Glomerular visceral epithelial cell (primary cell): ENCODE results near the gene TNNC2.
"Not testable (repeated sequence)": the region's sequence is repeated elsewhere in the genome, so short reads cannot be mapped to it uniquely, and the experiment has no call there.

Experiments used
- DNase-seq: peaks from one replicate; pipeline ENCODE4 v3.0.0-alpha.2; 2016; ENCODE audit errors: extremely low spot score

TNNC2 gene

DNA sequence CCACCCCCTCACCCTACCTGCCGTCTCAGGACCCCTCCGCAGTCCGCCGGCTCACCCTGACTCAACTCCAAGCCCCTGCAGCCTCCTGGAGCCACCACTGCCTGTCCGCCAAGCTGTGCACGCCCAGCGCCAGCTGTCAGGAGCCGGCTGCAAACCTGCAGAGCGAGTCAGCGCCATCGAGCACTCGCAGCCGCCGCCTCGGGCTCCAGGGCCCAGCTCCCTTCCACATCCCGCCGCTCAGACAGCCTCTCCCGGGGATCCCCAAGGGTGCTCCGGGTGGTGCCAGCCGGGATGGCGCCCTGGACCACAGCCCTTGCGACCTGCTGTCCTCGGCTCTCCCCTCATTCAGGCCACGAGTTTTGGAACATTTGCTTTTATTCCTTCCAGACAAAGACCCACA is 4.3 kb downstream of the TNNC2 start:
- peak; percentile 55 for DNase-seq

DNA sequence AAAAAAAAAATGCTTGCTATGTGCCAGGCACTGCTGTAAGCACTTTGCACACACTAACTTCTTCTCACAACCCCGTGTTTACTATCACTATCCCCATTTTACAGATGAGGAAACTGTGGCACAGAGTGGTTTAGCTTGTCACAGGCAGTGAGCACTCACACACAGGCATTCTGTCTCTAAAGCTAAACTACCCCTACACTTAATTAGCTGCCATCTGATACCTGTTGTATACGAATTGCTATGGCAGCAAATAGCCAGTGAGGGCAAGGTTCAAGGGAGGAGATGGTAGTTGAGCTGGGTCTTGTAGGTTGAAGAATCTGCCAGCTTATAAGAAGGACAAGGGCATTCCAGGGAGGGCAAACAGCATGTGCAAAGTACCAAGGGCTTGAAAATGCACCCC is 5.2 kb downstream of the TNNC2 start:
- DNase-seq = no peak

DNA sequence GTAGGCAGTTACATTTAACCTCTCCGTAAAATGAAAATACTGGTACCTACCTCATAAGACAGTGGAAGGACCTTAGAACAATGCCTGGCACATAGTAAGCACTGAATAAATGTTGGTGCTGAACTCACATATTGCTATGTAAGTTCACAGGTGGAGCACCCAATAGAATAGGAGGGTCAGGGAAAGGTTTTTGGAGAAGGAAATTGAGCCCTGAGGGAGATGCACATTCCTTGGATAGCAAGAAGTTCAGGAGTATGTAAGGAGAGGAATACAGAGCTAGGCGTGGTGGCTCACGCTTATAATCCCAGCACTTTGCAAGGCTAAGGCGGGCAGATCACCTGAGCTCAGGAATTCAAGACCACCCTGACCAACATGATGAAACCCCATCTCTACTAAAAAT is 7.6 kb downstream of the TNNC2 start:
- DNase-seq = no peak

DNA sequence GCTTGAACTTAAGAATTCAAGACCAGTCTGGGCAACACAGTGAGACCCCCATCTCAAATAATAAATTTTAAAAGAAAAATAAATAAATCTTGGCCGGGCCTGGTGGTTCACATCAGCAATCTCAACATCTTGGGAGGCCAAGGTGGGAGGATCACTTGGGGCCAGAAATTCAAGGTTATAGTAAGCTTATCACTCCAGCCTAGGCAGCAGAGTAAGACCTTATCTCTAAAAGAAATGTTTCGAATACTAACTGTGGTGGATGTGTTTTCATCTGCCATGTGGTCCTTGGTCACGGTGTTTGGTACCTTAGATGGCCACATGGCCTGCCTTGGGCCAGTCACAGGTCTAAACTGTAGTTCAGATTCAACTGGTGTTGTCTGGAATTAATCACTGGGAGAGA is 8.9 kb downstream of the TNNC2 start:
- DNase-seq = no peak

DNA sequence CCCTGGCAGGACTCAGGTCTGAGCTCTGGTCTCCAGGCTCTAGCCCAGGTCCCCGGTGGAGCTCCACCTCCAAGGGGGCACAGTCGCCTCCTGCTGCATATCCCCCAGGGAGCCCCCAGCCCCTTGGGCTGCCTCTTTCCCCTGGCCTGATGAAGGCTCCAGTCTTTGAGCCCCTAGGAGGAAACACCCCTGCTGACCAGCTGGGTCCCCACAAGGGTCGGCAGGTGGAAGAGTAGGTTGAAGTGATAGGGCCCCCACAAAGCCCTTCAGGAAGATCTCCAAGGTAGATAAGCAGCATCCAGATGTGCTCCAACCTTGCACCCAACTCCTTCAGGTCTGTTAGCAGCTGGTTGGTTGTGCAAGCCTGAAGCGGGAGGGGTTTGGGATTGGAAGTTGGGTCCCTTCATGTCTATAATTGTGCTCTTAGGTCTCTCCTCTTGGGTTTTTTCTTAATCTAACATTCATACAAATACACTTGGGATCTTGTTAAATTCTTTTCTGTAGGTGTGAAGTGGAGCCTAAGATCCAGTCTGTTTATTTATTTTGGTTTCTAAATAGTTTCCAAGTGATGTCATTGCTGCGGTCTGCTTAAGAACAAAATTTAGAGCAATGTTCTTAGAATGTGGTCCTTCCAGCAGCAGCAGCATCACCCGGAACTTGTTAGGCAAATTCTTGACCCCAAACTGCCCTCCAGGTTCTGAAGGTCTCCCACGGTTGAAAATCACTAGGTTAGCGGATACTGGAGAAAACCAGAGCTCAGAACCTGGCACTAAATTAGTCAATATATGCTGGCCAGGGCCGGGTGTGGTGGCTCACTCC is 9.5 kb downstream of the TNNC2 start:
- DNase-seq = peak; percentile 75

DNA sequence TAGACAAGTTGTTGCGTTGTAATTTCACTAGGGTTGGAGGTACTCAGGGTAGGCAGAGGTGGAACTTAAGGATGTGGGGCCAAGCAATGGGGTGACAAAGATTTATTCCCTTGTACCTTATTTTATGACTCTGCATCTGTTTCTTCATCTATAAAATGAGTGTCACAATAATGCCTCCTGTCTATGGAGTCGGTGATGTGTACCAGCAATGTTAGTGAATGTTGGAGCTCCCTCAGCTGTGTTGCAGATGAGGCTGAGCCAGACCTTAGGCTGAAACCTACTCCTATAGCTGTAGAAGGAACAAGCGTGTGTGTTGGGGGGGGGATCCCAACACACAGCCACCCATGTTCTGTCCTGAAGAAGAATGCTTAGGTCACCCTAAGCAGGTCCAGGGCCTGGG is 10.2 kb downstream of the TNNC2 start:
- DNase-seq = no peak

DNA sequence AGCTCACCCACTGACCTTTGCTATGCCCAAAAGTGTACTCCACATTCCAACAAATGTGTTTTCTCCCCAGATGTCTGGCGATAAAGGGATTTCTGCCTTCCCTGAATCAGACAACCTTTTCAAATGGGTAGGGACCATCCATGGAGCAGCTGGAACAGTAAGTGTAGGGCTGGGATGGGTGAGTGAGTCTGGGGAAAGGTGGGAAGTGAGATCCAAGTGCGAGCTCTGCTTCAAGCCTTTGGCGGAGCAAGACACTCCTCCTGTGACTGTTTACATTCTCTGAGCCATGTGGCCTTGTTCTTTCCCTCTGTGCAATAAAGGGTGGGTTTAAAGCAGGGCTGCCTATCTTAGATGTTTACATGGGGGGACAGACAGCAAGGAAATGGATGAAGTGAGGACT is 12.8 kb downstream of the TNNC2 start:
- no peak for DNase-seq

DNA sequence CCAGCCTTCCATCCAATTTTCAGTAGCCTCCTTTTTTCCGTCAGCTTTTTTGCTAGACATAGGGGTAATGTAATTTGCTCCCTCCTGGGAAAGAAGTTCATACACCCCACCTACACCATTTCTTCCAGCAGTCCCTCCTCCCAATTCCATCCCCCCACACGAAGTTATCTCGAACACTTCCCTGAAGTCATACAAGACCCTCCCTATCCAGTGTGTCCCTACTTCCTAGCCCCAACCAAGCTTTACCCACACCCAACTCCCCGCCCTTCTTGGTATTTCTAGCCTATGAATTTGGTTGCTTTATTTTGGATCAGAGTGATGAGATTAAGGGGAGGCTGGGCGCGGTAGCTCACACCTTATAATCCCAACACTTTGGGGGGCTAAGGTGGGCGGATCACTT is 13.6 kb downstream of the TNNC2 start:
- DNase-seq = no peak

DNA sequence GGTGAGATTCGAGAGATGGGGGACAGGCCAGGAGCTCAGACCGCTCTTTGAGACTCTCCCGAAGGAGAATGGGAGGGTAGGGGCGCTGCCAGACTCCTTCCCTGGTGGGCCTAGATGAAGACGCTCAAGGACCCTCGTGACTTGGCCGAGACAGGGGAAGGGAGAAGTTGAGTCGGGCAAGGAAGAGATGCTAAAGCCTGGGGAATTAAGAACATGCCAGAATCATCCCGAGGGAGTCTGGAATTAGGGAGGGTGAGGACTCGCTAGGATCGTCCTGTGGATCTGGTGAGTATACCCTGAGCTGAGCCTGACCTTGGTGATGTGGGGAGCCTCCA is 14.1 kb downstream of the TNNC2 start:
- no peak for DNase-seq

DNA sequence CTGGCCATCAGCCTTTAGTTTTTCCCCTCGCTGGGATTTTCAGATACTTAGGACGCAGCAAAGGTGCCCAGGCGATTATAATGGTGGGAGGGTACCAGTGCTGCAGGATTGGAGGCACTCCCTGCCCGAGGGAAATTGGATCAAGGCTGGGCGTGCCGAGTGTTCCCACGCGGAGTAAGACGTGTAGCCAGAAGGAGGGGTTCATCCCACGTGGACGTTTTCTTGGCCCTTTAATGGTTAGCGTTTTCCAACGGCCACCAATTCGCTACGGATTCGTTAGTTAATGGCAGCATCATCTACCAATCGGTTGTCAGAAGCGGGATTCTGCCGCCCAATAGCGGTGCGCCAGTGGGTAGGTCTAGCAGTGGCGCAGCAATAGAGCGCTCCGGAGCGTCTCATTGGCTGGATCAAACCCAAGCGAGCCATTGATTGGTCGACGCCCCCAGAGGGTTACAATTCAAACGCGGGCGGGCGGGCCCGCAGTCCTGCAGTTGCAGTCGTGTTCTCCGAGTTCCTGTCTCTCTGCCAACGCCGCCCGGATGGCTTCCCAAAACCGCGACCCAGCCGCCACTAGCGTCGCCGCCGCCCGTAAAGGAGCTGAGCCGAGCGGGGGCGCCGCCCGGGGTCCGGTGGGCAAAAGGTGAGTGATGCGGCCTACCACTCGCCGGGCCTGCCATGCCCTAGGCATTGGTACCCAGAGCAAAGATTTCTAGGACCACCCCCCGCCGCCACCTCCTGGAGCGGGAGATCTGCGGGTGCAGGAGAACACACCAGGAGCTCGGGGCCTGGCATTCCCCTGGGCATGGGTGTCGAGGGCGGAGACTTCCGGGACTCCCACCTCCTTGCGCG is 14.7 kb downstream of the TNNC2 start, which contains the start of gene UBE2C:
Gene UBE2C (plus strand): TSS at position 488 of the 849 bp plus-strand sequence. CDS start 52 bp downstream, at position 540.
- peak; percentile 99 for DNase-seq

DNA sequence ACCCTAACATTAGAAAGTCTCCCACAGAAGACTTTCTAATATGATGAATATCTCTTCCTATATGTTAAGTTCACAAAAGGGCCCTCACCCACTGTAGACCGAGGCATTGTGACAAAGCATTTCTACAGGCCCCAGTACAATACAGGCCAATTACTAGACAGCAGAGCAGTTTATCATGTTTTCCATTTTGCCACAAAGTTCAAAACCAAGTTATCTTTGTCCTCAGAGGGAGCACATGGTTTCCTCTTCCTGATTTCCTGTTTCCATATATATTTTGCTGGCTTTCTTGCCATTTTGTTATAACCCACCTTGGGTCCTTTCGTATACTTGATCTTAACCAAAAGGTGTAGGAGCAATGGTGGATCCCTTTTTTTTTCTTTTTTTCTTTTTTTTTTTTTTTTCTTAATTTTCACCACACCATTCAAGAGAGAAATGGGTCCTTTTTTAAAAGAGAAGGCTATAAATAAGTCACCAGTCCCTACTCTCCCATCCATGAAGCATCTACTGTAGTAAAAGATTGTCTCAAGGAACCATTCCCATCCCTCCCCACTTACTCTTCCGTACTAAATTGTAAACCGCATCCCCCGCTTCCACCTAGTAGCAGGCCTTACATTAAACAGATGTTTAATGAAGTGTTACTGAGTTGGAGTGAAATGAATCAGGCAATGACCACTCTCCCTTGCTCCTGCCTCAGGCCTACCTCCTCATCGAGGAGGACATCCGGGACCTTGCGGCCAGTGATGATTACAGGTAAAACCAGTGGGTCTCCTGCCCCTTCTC is 16.7 kb downstream of the TNNC2 start:
- DNase-seq = no peak

DNA sequence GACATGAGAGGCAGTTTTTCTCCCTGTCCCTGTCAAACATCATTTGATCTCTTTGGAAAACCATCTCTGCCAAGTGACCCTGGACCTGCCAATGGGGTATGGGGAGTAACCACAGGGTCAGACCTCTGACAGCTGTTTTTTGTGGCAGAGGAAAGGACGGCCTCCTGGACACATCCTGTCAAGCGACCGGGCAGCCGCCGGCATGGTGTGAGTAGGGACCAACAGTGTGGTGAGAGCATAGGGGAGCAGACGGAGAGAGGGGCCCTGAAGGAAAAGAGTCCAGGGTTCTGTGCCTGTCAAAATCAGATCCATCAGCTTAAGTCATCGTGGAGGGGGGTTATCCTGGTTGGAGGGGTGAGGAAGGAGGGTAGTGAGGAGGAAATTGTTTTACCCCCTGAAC is 25.3 kb downstream of the TNNC2 start:
- no peak for DNase-seq

DNA sequence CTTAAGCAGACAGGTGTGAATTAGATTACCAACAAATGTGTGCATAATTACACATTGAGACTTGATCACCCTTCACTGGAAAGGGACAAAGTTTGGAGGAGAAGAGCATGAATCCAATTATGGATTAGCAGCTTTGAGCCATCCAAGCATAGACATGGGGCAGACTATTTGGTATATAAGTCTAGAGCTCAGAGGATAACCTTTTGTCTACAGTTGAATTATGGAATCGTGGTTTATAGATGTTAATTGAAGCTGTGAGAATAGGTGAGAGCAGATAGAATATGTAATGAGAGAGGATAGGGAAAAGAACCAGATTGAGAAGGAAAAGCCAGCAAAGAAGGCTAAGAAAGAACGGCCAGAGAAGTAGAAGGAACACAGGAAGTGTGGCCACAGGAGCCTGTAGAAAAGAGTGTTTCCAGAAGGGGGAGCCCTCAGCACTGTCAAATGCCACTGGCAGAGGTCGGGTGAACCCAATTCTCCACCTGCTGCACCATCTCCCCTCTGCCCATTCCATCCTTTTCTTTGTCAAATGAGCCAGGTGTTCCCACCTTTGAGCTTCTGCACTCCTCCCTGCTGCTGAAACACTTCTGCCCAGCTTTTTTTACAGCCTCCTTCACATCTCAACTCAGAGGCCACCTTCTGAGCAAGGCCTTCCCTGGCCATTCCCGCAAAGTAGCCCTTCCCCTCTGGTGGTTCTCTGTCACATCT is 28.0 kb downstream of the TNNC2 start:
- DNase-seq = peak; percentile 64

DNA sequence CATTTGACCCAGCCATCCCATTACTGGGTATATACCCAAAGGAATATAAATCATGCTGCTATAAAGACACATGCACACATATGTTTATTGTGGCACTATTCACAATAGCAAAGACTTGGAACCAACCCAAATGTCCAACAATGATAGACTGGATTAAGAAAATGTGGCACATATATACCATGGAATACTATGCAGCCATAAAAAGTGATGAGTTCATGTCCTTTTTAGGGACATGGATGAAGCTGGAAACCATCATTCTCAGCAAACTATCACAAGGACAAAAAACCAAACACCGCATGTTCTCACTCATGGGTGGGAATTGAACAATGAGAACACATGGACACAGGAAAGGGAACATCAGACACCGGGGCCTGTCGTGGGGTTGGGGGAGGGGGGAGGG is 29.2 kb downstream of the TNNC2 start:
- not testable (repeated sequence) for DNase-seq

DNA sequence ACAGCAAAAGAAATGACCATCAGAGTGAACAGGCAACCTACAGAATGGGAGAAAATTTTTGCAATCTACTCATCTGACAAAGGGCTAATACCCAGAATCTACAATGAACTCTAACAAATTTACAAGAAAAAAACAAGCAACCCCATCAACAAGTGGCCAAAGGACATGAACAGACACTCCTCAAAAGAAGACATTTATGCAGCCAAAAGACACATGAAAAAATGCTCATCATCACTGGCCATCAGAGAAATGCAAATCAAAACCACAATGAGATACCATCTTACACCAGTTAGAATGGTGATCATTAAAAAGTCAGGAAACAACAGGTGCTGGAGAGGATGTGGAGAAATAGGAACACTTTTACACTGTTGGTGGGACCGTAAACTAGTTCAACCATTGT is 29.6 kb downstream of the TNNC2 start:
- DNase-seq = not testable (repeated sequence)

DNA sequence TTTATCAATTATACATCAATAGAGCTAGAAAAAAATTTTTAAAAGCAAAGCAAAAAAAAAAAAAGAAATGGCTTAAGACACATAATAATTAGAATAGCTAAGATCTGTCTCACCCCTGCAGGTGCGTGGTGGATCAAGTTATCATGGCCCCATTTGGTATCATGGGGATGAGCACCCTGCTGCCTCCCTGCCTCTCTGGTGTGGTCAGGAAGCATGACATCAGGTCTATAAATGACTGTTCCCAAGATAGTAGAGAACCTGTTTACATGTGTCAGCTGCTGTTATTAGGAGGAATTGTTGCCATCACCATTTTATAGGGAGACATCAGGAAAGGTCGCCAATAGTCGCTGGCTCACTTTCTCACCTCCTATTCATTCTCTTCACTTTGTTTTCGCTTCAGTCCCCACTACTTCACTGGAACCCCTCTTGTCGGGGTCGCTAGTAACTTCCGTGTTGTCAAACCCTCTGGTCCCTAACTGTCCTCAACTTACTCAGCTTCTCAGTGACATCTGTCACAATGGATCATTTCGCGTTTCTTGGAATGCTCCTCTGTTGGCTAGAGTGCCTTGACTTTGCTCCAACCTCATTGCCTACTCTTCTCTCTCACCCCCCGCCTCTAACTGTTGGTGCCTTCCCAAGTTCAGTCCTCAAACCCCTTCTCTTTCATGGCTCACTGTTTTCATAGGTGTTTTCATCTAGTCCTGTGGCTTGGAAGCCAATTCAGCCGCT is 30.6 kb downstream of the TNNC2 start:
- DNase-seq = no peak

DNA sequence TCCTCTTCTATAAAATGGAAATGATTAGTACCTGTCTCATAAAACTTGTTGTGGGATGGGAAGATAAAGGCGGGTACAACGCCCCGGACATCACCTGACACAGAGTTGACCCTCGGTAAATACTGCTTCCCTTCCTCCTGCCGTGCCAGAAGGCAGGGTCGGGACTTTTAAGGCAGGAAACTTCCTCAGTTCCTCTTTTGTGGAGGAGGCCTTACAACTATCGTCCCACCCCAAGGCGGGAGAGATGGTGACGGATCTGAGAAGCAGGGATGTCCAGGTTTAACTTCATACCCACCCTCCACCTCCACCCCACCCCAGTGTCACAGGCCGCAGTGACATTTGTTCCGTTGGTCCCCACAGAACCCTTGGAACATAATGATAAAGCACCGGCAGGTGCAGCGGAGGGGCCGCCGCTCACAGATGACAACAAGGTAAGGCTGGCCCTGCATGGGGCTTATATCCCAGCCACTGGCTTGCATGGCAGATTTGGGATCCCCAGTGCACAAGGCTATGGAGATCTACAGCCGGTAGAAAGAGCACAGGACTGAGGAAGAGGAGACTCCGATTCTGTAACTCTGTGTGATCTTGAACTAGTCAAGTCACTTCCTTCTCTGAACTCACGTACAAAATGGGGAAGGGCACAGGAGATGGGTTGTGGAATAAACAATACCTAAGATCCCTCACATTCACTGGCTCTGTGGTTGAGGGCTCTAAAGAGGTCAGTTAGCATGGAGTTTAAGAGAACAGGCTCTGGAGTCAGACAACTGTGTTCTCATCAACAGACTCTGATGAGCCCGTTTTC is 34.6 kb downstream of the TNNC2 start:
- DNase-seq = no peak

DNA sequence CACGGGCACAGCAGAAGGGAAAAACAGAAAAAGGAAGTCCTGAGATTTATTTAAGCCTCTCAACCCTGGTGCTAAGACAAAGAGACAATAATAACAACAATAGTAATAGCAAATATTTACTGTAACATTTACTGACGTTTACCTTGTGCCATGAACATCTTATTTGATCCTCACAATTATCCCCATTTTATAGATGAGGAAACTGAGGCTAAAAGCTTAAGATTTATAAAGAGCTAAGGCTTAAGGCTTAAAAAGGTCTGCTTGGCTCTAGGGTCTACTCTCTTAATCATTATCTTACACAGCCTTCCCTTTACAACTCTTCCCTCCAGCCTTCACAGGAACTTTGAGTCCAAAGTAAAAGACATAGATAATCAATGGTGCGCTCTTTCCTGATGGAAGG is 38.8 kb downstream of the TNNC2 start:
- DNase-seq = no peak

DNA sequence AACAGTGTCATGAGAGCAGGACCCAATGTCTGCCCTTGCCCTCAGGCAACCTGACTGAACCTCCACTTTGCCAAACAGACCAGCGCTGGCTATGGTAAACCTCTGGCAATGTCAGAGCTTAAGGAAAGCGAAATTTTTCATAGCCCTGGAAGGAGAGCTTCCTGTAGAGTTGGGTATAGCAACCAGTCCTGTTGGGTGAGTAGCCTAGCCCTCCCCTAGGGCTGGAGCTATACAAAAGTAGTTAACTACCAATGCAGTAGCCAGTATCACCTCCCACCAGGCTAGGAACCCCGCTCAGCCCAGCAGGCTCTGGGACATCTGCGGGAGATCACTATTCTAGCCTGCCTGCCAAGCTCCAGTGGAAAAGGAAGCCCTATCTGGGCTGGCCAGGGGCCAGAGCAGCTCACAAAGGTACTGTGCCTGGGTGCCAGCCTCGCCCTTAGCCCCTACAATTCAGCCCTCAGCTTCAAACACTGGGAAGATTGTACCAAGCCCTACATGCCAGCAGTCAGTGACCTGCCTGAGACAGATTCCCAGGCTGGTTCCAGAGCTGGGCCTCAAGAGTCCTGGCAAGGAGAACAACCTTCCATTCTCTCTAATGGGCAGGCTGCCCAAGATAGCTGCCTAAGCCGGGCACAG is 43.3 kb downstream of the TNNC2 start:
- no peak for DNase-seq

DNA sequence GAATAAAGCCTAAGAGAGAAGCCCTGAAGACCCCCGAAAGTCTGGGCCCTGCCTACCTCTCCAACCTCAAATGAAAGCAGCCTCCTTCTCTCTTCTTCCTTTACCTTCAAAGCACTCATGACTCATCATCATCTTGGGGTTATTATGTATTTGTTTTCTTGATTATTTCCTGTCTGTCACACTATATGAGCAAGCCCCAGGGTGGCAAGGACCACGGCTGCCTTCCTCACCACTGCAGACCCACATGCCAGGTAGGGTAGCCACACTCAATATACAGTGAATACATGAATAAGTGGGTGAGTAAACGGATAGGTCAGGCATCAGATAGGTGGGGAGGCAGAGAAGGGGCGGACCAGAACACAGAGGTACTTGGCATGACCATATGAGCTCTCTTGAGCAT is 44.2 kb downstream of the TNNC2 start:
- peak; percentile 21 for DNase-seq
